Measurements from ENCODE around the gene ATP6V1G3. TPM values are rescaled to one million over a fixed set of nuclear protein-coding genes. Genes with fewer than 3 reads are reported as not detected.
A peak's percentile ranks its signal among the peaks of the same experiment; 100 is the strongest.
"Not testable (repeated sequence)": the region's sequence is repeated elsewhere in the genome, so short reads cannot be mapped to it uniquely, and the experiment has no call there.

ATP6V1G3 gene
- total and polyA plus RNA-seq, 9 of the 15 experiments (the other 6 are each of a cell fraction or from before 2014, with no cell fraction given): 0.32 TPM; not detected in 8

- WGBS (ENCODE audit: insufficient coverage, low coverage, missing lambda C conversion rate): 17% methylated on average over 10 of the region's 10 CpGs
- POLR2A ChIA-PET; H3K36me3 ChIP-seq (ENCODE audit: control insufficient read depth, insufficient read depth, low read length); H3K4me3 ChIP-seq; H3K4me1 ChIP-seq (replicated peaks in 1 of 2; ENCODE audit: control insufficient read depth in 2 of 2, insufficient read depth in 2 of 2, low read length in 2 of 2); in situ Hi-C loops (cut with MboI); H3K9me3 ChIP-seq (replicated peaks; ENCODE audit: control insufficient read depth, insufficient read depth, low read depth, low read length); H3K9me1 ChIP-seq (ENCODE audit: control insufficient read depth, insufficient read depth, low read length); BruUV-seq (replicated peaks); H3K27me3 ChIP-seq (ENCODE audit: control insufficient read depth in 2 of 2, insufficient read depth in 2 of 2, low read length in 2 of 2); CTCF ChIA-PET (ENCODE audit: low intra/inter-chr PET ratio); H4K20me1 ChIP-seq (replicated peaks; ENCODE audit: control insufficient read depth, insufficient read depth, low read length); H3K79me2 ChIP-seq (ENCODE audit: control insufficient read depth, insufficient read depth, low read length); TF ChIP-seq ATF3 (CRISPR knock-in tag; conservative IDR thresholded peaks at IDR 0.05): not testable (repeated sequence)
- DNase-seq (ENCODE audit: extremely low read depth in 1 of 4, low spot score in 3 of 4) (peak in 1 of 4 experiments; percentile 59), ATAC-seq (peak; percentile 69), FAIRE-seq (peak; percentile 52)
- H3K9ac ChIP-seq (ENCODE audit: insufficient read depth in 1 of 2, low read depth in 2 of 2, low read length in 2 of 2): peak overlapping the region; percentile 34 to 58; a peak in 3 of 4 replicates
- peak overlapping the region; percentile 80 for H2AFZ ChIP-seq (ENCODE audit: low read depth, low read length)
- peak; percentile 65; the same call in 1 of the 2 replicates for TF ChIP-seq JUND (IDR thresholded peaks at IDR 0.05; ENCODE audit: borderline replicate concordance, low read depth, low read length)
- 0 out of 3 replicates have a peak, but pooled peaks have one; percentile 40 for TF ChIP-seq JUND (tag; IDR thresholded peaks at IDR 0.05; ENCODE audit: borderline replicate concordance, low read depth, low read length)
- TF ChIP-seq, protein P1, sequence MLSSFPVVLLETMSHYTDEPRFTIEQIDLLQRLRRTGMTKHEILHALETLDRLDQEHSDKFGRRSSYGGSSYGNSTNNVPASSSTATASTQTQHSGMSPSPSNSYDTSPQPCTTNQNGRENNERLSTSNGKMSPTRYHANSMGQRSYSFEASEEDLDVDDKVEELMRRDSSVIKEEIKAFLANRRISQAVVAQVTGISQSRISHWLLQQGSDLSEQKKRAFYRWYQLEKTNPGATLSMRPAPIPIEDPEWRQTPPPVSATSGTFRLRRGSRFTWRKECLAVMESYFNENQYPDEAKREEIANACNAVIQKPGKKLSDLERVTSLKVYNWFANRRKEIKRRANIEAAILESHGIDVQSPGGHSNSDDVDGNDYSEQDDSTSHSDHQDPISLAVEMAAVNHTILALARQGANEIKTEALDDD (IDR thresholded peaks at IDR 0.05): peak; percentile 82
- TF ChIP-seq ADNP (tag; IDR thresholded peaks at IDR 0.05): peak; percentile 86; the same call in 1 of the 2 replicates
- TF ChIP-seq BCOR (IDR thresholded peaks at IDR 0.05): 0 out of 2 replicates have a peak, but pooled peaks have one; percentile 9
- TF ChIP-seq SMARCE1 (IDR thresholded peaks at IDR 0.05): peak; percentile 33; the same call in 1 of the 2 replicates
- 0 out of 2 replicates have a peak, but pooled peaks have one; percentile 53 for TF ChIP-seq GTF2E2 (tag; IDR thresholded peaks at IDR 0.05)
- TF ChIP-seq ARID1B (IDR thresholded peaks at IDR 0.05): peak; percentile 58
- TF ChIP-seq ATF3 (IDR thresholded peaks at IDR 0.05): peak; percentile 62; the same call in 1 of the 2 replicates
- TF ChIP-seq GTF3C2 (IDR thresholded peaks at IDR 0.05; ENCODE audit: borderline replicate concordance, extremely low read depth, insufficient read length): peak; percentile 10
- peak; percentile 72 for TF ChIP-seq FOSL1 (tag; conservative IDR thresholded peaks at IDR 0.05)
- peak; percentile 43; the same call in 1 of the 2 replicates for TF ChIP-seq SMARCA4 (IDR thresholded peaks at IDR 0.05)
- TF ChIP-seq ZNF766 (CRISPR knock-in tag; conservative IDR thresholded peaks at IDR 0.05): peak; percentile 76
- peak; percentile 23; the same call in 1 of the 2 replicates for TF ChIP-seq ATF7 (IDR thresholded peaks at IDR 0.05)
- peak; percentile 75 for TF ChIP-seq DPF2 (IDR thresholded peaks at IDR 0.05)
- peak overlapping the region; percentile 8; the same call in 1 of the 3 replicates for H3K27ac ChIP-seq (ENCODE audit: extremely low read depth, low read depth, low read length)
- H3K4me2 ChIP-seq (ENCODE audit: insufficient read depth, low read length): peak overlapping the region; percentile 53
- intact Hi-C loops (cut with micrococcal nuclease): loop anchor here (2.0 to 5.0 kb wide), 3 partner anchors 73 to 159 kb away; no protein-coding TSS in a partner anchor
Observed at GRCh38 chr1:198524127-198524526, 16.4 kb downstream of the ATP6V1G3 start.

All from K562 (cell line).